ENCODE measurements around the gene TPST2. TPM values are rescaled to one million over a fixed set of nuclear protein-coding genes. Genes with fewer than 3 reads are reported as not detected.

The TPST2 gene
- total RNA-seq, 2 experiments from 2014 or later: 30.7 to 33.6 TPM

DNA sequence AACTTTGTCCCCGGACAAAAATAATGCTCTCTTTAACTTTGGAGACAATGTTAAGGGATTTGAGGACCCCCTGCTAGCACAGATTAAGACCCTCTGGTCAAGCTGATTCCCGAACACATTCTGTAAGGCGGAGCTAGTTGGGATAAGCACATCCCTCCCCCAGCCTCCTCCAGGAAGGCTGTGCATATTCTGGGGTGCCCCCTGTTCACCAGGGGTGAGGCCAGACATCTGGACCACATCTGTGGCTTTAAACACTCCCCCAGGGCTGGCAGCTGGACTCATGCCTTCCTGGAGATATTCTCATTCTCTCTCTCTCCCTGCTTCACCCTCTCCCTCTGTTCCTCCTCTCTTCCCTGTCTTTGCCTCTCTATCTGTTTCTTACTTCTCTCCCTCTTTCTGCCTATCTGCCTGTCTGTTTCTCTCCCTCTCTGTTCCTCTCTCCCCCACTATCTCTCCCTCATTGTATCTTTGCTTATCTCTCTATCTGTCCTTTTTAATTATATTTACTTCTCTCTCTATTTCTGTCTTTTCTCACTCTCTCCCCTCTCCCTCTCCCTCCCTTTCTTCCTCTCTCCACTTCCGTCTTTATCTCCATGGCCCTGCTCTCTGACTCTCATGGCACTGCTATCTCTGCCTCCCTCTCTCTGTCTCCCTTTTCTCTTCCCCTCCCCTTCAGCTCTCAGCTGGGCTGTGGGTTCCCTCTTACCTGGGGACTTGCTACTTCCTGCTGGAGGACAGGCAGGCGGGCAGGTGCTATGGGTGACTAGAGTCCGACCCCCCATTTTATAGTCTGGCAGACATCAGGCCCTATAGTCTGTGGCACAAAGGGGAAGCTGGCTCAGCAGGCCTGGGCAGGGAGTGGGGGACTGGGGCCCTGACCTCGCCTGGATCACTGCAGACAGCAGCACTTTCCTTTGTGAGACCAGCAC is 27.6 kb upstream of the TPST2 start, which contains the start of gene CRYBB1:
CRYBB1 (minus strand) TSS at position 757 of the 929 bp plus-strand sequence. CDS start 1,708 bp downstream, outside the sequence.
- no peak for ATAC-seq
- intact Hi-C loops (cut with micrococcal nuclease): no loop called here

GRCh38 chr22:26616650-26617049 is 26.7 kb upstream of the TPST2 start:
- Mint-ChIP-seq H3K9me3 (no peaks in the 10 kb centered on the region), H3K27me3 (no peaks in the 10 kb centered on the region), H3K27ac (no peak overlapping the region), H3K4me3 (no peak overlapping the region), H3K36me3 (ENCODE audit: low read depth) (no peaks in the 10 kb centered on the region), H3K4me1 (ENCODE audit: low read depth) (peaks cover 12% of the 10 kb centered on the region)
- intact Hi-C loops (cut with micrococcal nuclease): no loop called here
- ChIA-PET CTCF (interaction anchor here (0.6 kb wide), 1 partner anchor 48 kb away, joined by 3 read pairs; no protein-coding TSS in a partner anchor), POLR2A (interaction anchor here (0.7 to 1.2 kb wide), 2 partner anchors 23 to 26 kb away, joined by 3 read pairs; no protein-coding TSS in a partner anchor)
- DNase-seq (no peak), ATAC-seq (no peak)
- TF ChIP-seq, protein P1, sequence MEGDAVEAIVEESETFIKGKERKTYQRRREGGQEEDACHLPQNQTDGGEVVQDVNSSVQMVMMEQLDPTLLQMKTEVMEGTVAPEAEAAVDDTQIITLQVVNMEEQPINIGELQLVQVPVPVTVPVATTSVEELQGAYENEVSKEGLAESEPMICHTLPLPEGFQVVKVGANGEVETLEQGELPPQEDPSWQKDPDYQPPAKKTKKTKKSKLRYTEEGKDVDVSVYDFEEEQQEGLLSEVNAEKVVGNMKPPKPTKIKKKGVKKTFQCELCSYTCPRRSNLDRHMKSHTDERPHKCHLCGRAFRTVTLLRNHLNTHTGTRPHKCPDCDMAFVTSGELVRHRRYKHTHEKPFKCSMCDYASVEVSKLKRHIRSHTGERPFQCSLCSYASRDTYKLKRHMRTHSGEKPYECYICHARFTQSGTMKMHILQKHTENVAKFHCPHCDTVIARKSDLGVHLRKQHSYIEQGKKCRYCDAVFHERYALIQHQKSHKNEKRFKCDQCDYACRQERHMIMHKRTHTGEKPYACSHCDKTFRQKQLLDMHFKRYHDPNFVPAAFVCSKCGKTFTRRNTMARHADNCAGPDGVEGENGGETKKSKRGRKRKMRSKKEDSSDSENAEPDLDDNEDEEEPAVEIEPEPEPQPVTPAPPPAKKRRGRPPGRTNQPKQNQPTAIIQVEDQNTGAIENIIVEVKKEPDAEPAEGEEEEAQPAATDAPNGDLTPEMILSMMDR (IDR thresholded peaks at IDR 0.05): no peak

More for the DNA sequence above, 27.6 kb upstream of the TPST2 start, which contains the start of gene CRYBB1:
- Mint-ChIP-seq H3K27ac (no peak within 1 kb of the TSS), H3K4me3 (no peak within 1 kb of the TSS), H3K27me3 (no peaks in the 10 kb centered on the region), H3K9me3 (no peaks in the 10 kb centered on the region), H3K36me3 (ENCODE audit: low read depth) (no peaks in the 10 kb centered on the region), H3K4me1 (ENCODE audit: low read depth) (peaks cover 12% of the 10 kb centered on the region)
- POLR2A ChIA-PET: interaction anchor here (1.1 kb wide), 1 partner anchor 20 kb away, joined by 3 read pairs; no protein-coding TSS in a partner anchor
- TF ChIP-seq, protein P1 (IDR thresholded peaks at IDR 0.05): no peak
- DNase-seq: no peak
- CTCF ChIA-PET: no interaction called here

GRCh38 chr22:26615830-26616435 is 26.0 kb upstream of the TPST2 start:
- CTCF ChIA-PET: interaction anchor here (0.6 to 1.6 kb wide), 2 partner anchors 26 to 49 kb away, joined by 3 to 5 read pairs; no protein-coding TSS in a partner anchor
- no peaks in the 10 kb centered on the region for H3K36me3 Mint-ChIP-seq (ENCODE audit: low read depth)

DNA sequence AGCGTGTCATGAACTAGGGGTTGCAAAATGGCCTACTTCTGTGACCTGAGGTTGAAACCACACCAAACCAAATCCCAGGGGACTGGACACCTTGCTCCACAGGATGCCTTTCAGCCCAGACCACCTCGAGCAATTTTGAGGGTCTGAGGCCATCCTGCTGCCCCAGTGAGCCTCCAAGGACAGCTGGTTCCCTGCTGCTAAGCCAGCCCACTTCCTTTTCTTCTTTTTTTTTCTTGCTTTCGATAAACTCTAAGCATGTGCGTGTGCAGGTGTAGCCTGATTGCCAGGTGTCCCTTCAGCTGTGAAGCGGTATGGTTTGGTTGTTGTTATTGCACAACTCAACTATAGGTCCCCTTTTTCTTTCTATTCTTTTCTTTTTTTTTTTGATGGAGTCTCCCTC is 25.2 kb upstream of the TPST2 start:
- intact Hi-C loops (cut with micrococcal nuclease): no loop called here
- no peak for ATAC-seq
- CTCF ChIA-PET: interaction anchor here (1.6 kb wide), 1 partner anchor 27 kb away, joined by 5 read pairs; no protein-coding TSS in a partner anchor
- TF ChIP-seq, protein P1 (IDR thresholded peaks at IDR 0.05): no peak
- H3K27ac Mint-ChIP-seq: no peak overlapping the region
- POLR2A ChIA-PET: no interaction called here
- DNase-seq: no peak
- H3K9me3 Mint-ChIP-seq: no peaks in the 10 kb centered on the region
- H3K4me1 Mint-ChIP-seq (ENCODE audit: low read depth): peaks cover 19% of the 10 kb centered on the region
- H3K36me3 Mint-ChIP-seq (ENCODE audit: low read depth): no peaks in the 10 kb centered on the region
- no peaks in the 10 kb centered on the region for H3K27me3 Mint-ChIP-seq
- H3K4me3 Mint-ChIP-seq: no peak overlapping the region

More at GRCh38 chr22:26615830-26616435, 26.0 kb upstream of the TPST2 start:
- Mint-ChIP-seq H3K27me3 (no peaks in the 10 kb centered on the region), H3K4me3 (no peak overlapping the region), H3K27ac (no peak overlapping the region), H3K4me1 (ENCODE audit: low read depth) (peaks cover 12% of the 10 kb centered on the region), H3K9me3 (no peaks in the 10 kb centered on the region)
- TF ChIP-seq, protein P1 (IDR thresholded peaks at IDR 0.05): no peak
- POLR2A ChIA-PET: interaction anchor here (0.7 to 1.2 kb wide), 2 partner anchors 22 to 26 kb away, joined by 3 read pairs; no protein-coding TSS in a partner anchor
- DNase-seq (no peak), ATAC-seq (no peak)
- intact Hi-C loops (cut with micrococcal nuclease): no loop called here
